Activated B cell treated with CpG ODN at 0.5 μM for 24 hours (primary cell): ENCODE measurements around the gene SLC49A4. TPM values are rescaled to one million over a fixed set of nuclear protein-coding genes. Genes with fewer than 3 reads are reported as not detected.

Source experiments
- ATAC-seq: fragments of 200-7000 bp; cut with Tn5 transposase; one replicate; pipeline ENCODE4 v1.10.0; 2021; ENCODE audit warnings: low read depth, mild to moderate bottlenecking, moderate library complexity
- CTCF ChIA-PET: fragments of 350-600 bp; sonication (Branson Sonifier 250); formaldehyde crosslinking; loops from one replicate; lab custom pipeline; 2021; ENCODE audit warnings: antibody characterized with exemption; lab: Charles Lee
- POLR2A ChIA-PET: fragments of 350-600 bp; sonication (Branson Sonifier 250); formaldehyde crosslinking; loops from one replicate; lab custom pipeline; 2021; ENCODE audit warnings: antibody characterized with exemption; lab: Charles Lee
- DNase-seq: peaks from one replicate; pipeline ENCODE4 v3.0.0; 2022
- H3K27ac Mint-ChIP-seq: one replicate; pipeline ENCODE4 v1.8.0; 2020; ENCODE audit warnings: mixed read lengths
- H3K27me3 Mint-ChIP-seq: one replicate; pipeline ENCODE4 v1.8.0; 2021; ENCODE audit warnings: mixed read lengths
- H3K36me3 Mint-ChIP-seq: one replicate; pipeline ENCODE4 v1.8.0; 2021; ENCODE audit warnings: low read depth, mixed read lengths
- H3K4me1 Mint-ChIP-seq: one replicate; pipeline ENCODE4 v1.8.0; 2021; ENCODE audit warnings: mixed read lengths
- H3K4me3 Mint-ChIP-seq: one replicate; pipeline ENCODE4 v1.8.0; 2020; ENCODE audit warnings: mild to moderate bottlenecking, mixed read lengths
- H3K9me3 Mint-ChIP-seq: one replicate; pipeline ENCODE4 v1.8.0; 2020; ENCODE audit warnings: mixed read lengths
- intact Hi-C: fragments of 100-400 bp; cut with micrococcal nuclease; formaldehyde crosslinking; loops from one replicate; pipeline ENCODE4 v1.15.1; 2024
- total RNA-seq: library from RNA; stranded (reverse); gene quantifications from 2 replicates; pipeline ENCODE4 v1.2.3, GENCODE V29; 2022
- TF ChIP-seq, protein P1 (sequence below): fragments of 200-600 bp; IDR thresholded peaks from one replicate; pipeline ENCODE4 v1.8.0; 2022; ENCODE audit warnings: antibody characterized with exemption, mild to moderate bottlenecking

The SLC49A4 gene
- total RNA-seq, 1 donor from 2014 or later = 3.2 TPM

DNA sequence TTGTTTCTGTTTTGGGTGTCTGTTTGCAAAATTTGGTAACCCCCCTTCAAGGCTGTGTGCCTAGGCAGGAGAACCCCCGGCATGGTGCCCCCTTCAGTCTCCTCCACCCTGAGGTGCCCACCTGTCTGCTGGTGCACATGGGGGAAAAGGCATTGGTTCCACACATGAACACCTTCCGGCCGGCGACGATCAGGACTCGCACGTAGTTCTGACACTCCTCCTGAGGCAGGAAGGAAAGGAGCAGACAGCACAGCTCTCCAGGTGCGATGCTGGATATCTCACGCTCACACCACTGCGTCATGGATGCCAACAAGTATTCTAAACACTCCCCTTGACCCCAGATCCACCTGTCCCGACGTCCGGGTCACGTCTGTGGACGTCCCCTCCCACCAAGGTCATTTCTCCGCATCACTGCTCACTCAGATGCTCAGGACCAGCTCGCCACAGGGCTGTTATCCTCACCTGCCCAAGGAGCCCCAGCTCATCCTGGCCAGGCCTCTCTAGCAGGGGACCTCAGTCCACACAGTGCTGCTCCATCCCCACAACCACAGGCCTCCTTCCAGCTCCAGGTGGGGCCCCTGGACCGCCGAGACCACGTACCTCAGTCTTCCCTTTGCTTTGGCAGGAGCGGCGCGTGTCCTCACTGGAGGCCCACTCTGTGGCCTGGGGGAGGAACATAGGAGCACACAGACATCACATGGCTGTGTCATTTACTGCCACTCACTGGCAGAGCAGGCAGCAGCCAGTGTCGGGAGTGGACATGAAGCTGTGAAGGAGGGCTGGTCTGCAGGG is 133.7 kb downstream of the SLC49A4 start:
- TF ChIP-seq, protein P1, sequence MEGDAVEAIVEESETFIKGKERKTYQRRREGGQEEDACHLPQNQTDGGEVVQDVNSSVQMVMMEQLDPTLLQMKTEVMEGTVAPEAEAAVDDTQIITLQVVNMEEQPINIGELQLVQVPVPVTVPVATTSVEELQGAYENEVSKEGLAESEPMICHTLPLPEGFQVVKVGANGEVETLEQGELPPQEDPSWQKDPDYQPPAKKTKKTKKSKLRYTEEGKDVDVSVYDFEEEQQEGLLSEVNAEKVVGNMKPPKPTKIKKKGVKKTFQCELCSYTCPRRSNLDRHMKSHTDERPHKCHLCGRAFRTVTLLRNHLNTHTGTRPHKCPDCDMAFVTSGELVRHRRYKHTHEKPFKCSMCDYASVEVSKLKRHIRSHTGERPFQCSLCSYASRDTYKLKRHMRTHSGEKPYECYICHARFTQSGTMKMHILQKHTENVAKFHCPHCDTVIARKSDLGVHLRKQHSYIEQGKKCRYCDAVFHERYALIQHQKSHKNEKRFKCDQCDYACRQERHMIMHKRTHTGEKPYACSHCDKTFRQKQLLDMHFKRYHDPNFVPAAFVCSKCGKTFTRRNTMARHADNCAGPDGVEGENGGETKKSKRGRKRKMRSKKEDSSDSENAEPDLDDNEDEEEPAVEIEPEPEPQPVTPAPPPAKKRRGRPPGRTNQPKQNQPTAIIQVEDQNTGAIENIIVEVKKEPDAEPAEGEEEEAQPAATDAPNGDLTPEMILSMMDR = no peak
- Mint-ChIP-seq H3K27me3 (peaks cover 5% of the 10 kb centered on the region), H3K36me3 (no peaks in the 10 kb centered on the region), H3K4me1 (no peaks in the 10 kb centered on the region), H3K9me3 (no peaks in the 10 kb centered on the region), H3K27ac (no peak overlapping the region), H3K4me3 (no peak overlapping the region)
- POLR2A ChIA-PET = no interaction called here
- CTCF ChIA-PET = no interaction called here
- intact Hi-C loops = no loop called here
- DNase-seq = no peak
- ATAC-seq = no peak

DNA sequence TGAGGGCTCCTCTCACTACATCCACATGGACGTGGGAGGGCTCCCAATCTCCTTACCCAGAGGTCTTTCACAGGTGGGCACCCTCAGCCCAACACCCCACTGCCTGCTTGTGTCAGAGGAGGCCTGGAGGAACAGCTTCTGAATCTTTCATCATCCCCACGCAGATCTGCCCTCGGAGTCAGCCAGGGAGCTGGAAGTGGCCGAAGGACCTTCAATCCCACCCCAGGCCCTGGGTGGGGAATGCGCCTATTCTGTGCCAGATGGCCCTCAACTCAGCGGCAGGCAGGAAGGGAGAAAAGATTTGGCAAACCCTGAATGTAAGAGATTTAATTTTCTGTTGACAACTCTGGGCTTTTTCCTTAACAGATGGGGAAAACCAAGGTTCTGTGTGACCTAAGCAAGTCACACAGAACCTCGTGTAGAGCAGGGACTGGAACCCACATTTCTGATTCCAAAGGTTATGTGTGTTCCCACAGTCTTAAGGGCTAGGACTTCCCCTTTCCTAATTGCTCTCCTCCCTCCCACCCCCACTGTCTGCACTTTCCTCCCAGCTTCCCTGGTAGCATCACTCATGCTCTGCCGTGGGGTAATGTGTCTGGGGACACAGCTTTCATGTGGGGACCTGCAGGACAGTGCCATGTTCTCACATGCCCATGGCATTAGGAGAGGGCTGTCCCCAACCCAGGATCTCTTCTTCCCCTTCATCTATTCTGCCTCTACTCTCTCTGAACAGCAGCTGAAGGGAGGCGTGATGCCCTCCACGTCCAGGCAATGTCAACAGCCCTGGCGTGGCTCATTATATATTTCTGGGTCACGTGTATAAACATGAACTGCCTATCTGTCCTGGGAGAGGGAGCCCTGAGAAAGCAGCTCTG is 134.6 kb downstream of the SLC49A4 start:
- ATAC-seq = no peak
- no peak for DNase-seq
- TF ChIP-seq, protein P1 = no peak
- ChIA-PET POLR2A (no interaction called here), CTCF (no interaction called here)
- no peak overlapping the region for H3K4me3 Mint-ChIP-seq
- intact Hi-C loops = no loop called here
- peaks cover 8% of the 10 kb centered on the region for H3K27me3 Mint-ChIP-seq
- no peaks in the 10 kb centered on the region for H3K4me1 Mint-ChIP-seq
- H3K9me3 Mint-ChIP-seq = no peaks in the 10 kb centered on the region
- H3K27ac Mint-ChIP-seq = no peak overlapping the region
- no peaks in the 10 kb centered on the region for H3K36me3 Mint-ChIP-seq

DNA sequence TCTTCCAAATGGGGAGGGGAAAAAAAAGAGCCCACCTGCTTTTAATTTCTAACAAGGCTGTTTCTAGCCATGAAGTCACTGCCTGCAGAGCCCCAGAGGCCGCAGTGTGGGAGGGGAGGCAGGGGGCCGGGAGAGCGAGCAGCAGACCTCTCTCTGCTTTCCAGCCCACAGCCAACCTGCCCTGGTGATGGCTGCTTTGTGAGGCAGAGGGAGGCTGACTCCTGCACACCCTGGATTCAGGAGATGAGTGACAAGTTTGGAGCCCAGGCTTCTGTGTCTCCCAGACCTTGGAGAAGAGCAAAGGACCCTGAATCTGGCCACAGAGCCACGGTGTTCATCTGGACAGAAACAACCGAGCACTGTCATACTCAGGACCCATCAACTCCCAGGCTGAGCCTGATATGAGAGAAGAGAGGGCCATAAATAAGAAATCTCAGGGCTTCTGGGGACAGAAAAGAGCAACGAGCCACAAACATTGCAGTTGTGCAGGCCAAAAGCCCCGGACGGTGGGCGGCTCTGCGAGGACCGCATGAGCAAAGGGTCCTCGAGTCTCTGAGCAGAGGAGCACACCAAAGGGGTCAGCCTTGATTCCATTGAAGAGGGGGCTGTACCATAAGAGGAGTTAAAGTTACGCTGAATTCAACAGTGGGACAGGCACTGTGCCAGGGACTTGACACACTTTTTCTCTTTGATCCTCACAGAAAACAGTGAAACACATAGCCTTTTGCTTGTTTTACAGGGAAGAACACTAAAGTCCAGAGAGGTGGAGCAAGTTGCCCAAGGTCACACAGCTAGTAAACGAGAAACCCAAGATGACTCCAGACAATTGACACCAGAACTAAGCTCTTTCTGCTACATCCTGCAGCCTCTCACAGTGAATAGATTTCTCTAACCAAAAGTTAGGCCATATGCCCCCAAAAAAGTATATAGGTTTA is 135.5 kb downstream of the SLC49A4 start:
- Mint-ChIP-seq H3K4me1 (no peaks in the 10 kb centered on the region), H3K4me3 (no peak overlapping the region), H3K27ac (no peak overlapping the region), H3K36me3 (no peaks in the 10 kb centered on the region), H3K27me3 (peaks cover 8% of the 10 kb centered on the region), H3K9me3 (no peaks in the 10 kb centered on the region)
- ChIA-PET POLR2A (no interaction called here), CTCF (no interaction called here)
- ATAC-seq (no peak), DNase-seq (no peak)
- intact Hi-C loops = no loop called here
- TF ChIP-seq, protein P1 = no peak

Other genes starting within 250 kb of the SLC49A4 start
- 45.9 and 50.8 TPM in 2 replicates for gene PARP9, start 230.8 kb upstream of the SLC49A4 start, total RNA-seq
- gene DTX3L, start 230.7 kb upstream of the SLC49A4 start, total RNA-seq = 73.8 and 76.5 TPM in 2 replicates
- gene PARP15, start 217.4 kb upstream of the SLC49A4 start, total RNA-seq = 162 and 213 TPM in 2 replicates
- gene PARP14, start 114.2 kb upstream of the SLC49A4 start, total RNA-seq = 186 and 221 TPM in 2 replicates
- gene HSPBAP1, start 1.2 kb upstream of the SLC49A4 start, total RNA-seq = 18.1 and 20.6 TPM in 2 replicates
- 1.0 and 1.6 TPM in 2 replicates for gene SEMA5B, start 232.7 kb downstream of the SLC49A4 start, total RNA-seq